ENCODE data around the gene SLC22A15.
"Not testable (repeated sequence)": the region's sequence is repeated elsewhere in the genome, so short reads cannot be mapped to it uniquely, and the experiment has no call there.

The SLC22A15 gene

DNA sequence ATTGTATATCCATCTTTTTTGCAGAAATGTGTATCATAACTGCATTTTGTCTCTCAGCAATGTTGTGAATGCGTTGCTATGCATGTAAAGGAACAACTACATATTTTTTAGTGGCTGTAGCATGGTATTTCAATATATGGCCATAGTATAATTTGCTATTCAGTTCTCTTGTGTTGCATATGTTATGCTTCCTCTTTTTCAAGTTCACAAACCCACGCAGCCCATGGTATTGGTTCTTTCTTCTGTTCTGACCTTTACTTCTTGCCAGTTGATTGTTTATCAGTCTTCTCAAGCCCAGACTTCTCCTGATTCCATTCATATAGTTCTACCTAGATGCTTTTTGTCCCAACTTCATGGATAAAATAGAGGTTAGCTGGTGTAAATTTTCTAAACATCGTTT is 6.1 kb downstream of the SLC22A15 start:
- DNase-seq, result no peak

- no peak for DNase-seq
Measured at GRCh38 chr1:115983584-115983983, 7.3 kb downstream of the SLC22A15 start.

DNA sequence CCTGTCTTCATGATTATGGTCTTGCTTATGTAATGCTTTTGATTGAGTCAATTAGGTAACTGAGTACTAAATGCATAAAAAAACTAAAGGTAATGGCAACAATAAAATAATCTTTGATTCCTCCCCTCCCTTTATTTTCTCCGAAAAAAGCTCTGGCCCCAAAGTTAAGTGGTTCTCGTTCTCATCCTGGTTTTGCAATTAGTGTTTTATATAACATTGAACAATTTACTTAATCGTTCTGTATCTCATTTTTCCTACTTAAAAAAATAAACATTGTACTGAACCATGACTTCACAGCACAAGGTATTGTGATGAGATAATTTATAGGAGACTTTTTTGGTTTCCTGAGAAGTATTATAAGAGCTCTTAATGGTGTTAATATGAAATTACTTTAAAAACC is 11.3 kb downstream of the SLC22A15 start:
- DNase-seq, result no peak

DNA sequence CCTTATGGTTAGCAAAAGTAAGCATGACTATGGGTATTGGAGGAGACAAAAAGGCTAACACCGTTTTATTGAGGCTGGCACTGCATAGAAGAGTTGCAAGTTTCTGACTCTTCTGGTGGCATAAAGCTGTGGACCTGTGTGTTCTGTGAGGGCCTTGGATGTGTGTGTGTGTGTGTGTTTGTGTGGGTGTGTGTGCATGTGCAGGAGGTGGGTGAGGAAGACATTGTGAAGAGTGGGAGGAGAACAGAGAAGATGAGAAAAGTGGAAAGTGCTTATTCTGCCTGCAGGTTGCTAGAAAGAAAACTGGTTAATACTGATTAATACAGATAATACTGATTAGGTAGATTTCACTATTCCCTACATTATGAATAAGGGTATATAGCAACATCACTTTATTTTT is 12.6 kb downstream of the SLC22A15 start:
- no peak for DNase-seq

DNA sequence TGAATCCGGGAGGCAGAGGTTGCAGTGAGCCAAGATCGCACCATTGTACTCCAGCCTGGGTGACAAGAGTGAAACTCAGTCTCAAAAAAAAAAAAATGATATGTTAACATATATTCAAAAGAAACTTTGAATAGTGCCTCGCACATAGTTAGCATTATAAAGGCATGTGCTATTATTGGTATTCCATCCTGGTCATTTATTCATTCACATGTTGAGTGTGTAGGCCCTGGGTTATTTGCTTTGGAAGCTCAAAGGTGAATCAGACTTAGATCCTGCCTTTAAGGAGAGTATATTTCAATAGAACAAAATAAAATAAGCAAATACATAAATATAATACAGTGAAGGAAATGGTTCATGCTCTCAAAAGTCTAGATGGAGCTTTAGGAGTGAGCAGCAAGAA is 13.4 kb downstream of the SLC22A15 start:
- DNase-seq, result no peak

DNA sequence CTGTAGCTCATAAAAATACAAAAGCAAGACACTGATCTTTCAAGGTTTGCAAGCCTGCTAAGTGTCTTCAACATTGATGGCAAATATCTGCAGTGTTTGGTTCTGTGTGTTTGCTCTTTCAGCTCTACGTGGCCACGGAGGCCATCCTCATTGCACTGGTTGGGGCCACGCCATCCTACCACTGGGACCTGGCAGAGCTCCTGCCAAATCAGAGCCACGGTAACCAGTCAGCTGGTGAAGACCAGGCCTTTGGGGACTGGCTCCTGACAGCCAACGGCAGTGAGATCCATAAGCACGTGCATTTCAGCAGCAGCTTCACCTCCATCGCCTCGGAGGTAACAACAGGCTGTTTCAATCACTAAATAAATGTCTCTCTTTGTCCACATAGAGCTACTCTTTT is 15.6 kb downstream of the SLC22A15 start:
- DNase-seq, result no peak

DNA sequence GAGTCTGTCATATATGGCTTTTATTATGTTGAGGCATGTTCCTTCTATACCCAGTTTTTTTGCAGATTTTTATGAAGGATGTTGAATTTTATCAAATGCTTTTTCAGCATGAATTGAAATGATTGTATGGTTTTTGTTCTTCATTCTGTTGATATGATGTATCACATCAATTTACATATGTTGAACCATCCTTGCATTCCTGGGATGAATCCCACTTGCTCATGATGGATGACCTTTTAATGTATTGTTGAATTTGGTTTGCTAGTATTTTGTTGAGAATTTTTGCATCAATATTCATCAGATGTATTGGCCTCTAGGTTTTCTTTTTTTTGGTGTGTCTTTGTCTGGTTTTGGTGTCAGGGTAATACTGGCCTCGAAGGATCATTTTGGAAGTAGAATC is 21.6 kb downstream of the SLC22A15 start:
- DNase-seq, result not testable (repeated sequence)

GRCh38 chr1:116001739-116002487 is 25.6 kb downstream of the SLC22A15 start:
- no peak for DNase-seq

- no peak for DNase-seq
Measured at GRCh38 chr1:116002781-116003420, 26.6 kb downstream of the SLC22A15 start.

- DNase-seq, result no peak
Measured at GRCh38 chr1:116003823-116004222, 27.5 kb downstream of the SLC22A15 start.

DNA sequence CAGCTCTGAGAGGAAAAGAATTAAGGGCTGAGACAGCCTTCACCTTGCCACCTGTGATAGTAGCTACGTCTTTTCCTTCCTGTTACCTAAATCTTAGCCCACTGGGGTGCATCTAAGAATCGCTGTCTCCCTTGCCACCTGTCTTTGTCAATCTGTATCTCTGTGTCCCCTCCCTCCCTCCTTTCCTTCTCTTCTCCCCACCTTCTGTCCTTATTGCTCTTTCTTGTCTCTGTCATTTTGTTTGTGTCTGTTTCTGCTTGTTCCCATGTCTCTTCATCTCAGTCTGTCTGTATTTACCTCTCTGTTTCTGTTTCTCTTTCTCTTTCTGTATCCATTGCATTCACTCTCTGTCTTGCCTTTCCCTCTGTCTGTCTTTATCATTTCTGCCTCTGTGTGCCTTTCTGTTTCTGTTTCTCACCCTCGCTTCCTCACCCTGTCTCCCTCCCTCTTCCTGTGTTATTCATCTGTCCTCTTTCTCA is 30.2 kb downstream of the SLC22A15 start:
- no peak for DNase-seq

DNA sequence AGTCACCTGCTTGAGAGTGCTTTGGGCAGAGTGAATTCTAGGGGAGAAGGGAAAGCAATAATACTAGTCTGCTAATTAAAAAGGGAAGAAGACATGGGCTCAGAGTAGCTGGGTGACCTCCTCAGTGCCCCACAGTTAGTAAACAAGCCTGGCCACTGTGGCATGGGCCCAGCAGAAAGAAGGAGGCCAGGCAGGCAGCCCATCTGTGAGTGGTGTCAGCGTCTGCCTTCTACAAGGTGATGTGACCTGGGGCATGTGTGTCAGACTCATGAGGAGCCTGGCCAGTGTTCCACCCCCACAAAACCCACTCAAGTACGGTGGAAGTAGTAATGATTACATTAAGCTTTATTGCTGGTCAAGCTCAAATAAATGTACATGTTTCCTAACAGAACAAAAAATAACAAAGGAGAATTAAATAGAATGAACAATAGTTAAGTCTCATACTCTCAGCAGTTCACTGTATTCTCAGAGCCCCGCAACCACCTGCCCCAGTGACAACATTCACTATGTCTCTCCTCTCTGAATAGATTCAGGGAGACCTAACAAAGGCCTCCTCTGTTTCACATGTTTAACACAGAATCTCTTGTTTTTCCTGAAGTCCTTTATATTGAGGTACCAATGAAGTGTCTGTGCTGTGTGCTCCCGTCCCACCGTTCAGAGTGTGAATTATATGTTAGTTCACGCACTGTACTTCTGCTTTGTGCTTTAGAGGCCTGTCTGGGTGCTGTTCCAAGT is 32.5 kb downstream of the SLC22A15 start:
- DNase-seq, result no peak

- no peak for DNase-seq
Measured at GRCh38 chr1:116012716-116013115, 36.4 kb downstream of the SLC22A15 start.

DNA sequence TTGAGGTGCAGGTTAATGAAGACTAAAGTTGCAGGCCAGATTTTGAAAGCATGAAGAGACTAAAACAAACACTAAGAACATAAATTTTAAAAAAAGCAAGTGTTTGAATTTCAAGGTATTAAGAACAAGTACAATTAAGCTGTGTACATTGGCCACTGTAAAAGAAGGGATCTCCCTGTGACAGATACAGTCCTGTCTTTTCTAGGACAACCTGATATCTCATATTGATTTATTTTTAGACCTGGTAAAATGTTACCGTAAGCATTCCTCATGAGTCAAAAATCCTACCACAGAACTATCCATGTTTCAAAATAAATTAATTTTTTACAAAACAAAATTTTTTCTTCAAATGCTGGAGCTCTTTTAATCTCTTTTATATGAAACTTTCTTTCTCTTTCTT is 39.4 kb downstream of the SLC22A15 start:
- no peak for DNase-seq

DNA sequence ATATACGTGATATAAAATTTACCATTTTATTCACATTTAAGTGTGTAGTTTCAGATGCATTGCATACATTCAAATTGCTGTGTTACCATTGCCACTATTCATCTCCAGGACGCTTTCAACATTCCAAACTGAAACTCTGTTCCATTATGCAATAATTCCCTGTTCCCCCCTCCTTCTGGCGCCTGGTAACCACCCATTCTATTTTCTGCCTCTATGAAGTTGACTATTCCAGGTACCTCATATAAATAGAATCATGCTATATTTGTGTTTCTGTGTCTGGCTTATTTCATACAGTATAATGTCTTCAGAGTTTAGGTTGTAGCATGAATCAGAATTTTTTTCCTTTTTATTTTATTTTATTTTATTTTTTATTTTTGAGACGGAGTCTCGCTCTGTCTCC is 41.7 kb downstream of the SLC22A15 start:
- DNase-seq, result no peak

GRCh38 chr1:116019653-116020253 is 43.4 kb downstream of the SLC22A15 start:
- DNase-seq, result no peak

GRCh38 chr1:116020668-116021272 is 44.5 kb downstream of the SLC22A15 start:
- DNase-seq, result peak; percentile 79

GRCh38 chr1:116024626-116025025 is 48.3 kb downstream of the SLC22A15 start:
- no peak for DNase-seq

- DNase-seq, result no peak
Measured at GRCh38 chr1:116026631-116027030, 50.3 kb downstream of the SLC22A15 start.

- no peak for DNase-seq
Measured at GRCh38 chr1:116031302-116031835, 55.1 kb downstream of the SLC22A15 start.

DNA sequence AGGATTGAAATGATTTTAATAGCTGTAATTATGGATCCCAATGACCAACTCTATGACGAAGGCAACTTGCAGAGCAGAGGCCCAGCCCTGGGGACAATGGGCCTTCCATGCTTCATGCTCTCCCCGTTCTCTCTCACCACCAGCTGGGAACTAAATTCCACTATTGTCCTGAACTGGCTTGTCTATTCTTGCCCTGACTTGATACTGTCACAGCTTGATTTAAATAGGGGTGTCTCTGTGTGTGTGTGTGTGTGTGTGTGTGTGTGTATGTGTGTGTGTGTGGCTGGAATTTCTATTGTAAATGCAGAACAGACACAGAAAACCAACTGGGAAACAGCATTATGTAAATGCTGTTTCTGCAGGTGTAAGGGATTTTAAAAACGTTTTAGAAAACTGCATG is 57.0 kb downstream of the SLC22A15 start:
- DNase-seq, result no peak

- DNase-seq, result no peak
Measured at GRCh38 chr1:116036255-116036654, 59.9 kb downstream of the SLC22A15 start.

DNA sequence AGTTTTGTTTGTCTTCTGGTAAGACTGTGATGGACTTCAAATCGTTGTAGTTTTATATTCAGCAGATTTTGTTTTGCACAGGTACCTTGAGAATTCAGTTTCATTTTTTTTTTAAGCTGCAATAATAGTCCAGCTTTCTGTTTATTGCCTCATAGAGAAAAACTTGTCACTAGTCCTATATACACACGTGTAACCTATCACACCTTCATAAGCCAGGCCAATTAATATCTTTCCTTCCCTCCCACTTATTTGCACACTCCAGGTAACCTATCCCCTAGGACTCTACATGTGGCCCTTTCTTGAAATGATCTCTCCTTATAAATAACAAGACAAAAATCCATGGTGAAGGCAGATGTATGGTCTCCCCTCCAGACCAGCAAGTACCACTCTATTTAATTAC is 62.4 kb downstream of the SLC22A15 start:
- DNase-seq, result no peak

Data from islet precursor cell (in vitro differentiated cells).